T follicular helper cell (primary cell): Measurements from ENCODE around the gene CST6.
"Not testable (repeated sequence)": the region's sequence is repeated elsewhere in the genome, so short reads cannot be mapped to it uniquely, and the experiment has no call there.

ENCODE experiments used
- DNase-seq: peaks from one replicate; pipeline ENCODE4 v3.0.0-alpha.2; 2020; ENCODE audit warnings: low read depth

The CST6 gene

GRCh38 chr11:66015454-66015881 lies 3.7 kb downstream of the CST6 start:
- no peak for DNase-seq

- no peak for DNase-seq
These were observed 4.4 kb downstream of the CST6 start for GRCh38 chr11:66015936-66016792.

- DNase-seq: no peak
These were observed 5.0 kb downstream of the CST6 start for GRCh38 chr11:66016793-66017177.

GRCh38 chr11:66017321-66017720 lies 5.5 kb downstream of the CST6 start:
- no peak for DNase-seq

GRCh38 chr11:66020212-66020611 lies 8.4 kb downstream of the CST6 start:
- no peak for DNase-seq

- DNase-seq: no peak
These were observed 9.0 kb downstream of the CST6 start for GRCh38 chr11:66020618-66021357.

GRCh38 chr11:66022401-66023185 lies 10.8 kb downstream of the CST6 start:
- DNase-seq: peak; percentile 64

- DNase-seq: not testable (repeated sequence)
These were observed 11.3 kb downstream of the CST6 start for GRCh38 chr11:66023186-66023440.

- no peak for DNase-seq
These were observed 14.3 kb downstream of the CST6 start, which contains the start of gene CATSPER1 for GRCh38 chr11:66026017-66026529. TSS of gene CATSPER1 (minus strand) at chr11:66026479. CDS start at chr11:66026379, 100 bp downstream.

GRCh38 chr11:66032957-66033735 lies 21.3 kb downstream of the CST6 start:
- no peak for DNase-seq

- no peak for DNase-seq
These were observed 24.0 kb downstream of the CST6 start for GRCh38 chr11:66035653-66036333.

GRCh38 chr11:66036334-66036710 lies 24.5 kb downstream of the CST6 start:
- no peak for DNase-seq

- DNase-seq: no peak
These were observed 25.5 kb downstream of the CST6 start for GRCh38 chr11:66037327-66037726.

GRCh38 chr11:66039765-66040164 lies 28.0 kb downstream of the CST6 start:
- no peak for DNase-seq

GRCh38 chr11:66042227-66042995 lies 30.6 kb downstream of the CST6 start:
- no peak for DNase-seq

GRCh38 chr11:66042996-66043906 lies 31.4 kb downstream of the CST6 start:
- no peak for DNase-seq

GRCh38 chr11:66044757-66045156 lies 32.9 kb downstream of the CST6 start:
- DNase-seq: no peak

GRCh38 chr11:66045177-66045639 lies 33.4 kb downstream of the CST6 start:
- DNase-seq: peak; percentile 80

- DNase-seq: no peak
These were observed 35.1 kb downstream of the CST6 start for GRCh38 chr11:66046901-66047300.
